DOHH2 (cell line): ENCODE measurements around the gene GMDS.

Experiments
- H3F3A ChIP-seq: fragments of 200-600 bp; sonication (generic), shearing (Covaris generic); 2 replicates; pipeline ENCODE4 v1.6.0; 2016; ENCODE audit warnings: antibody characterized with exemption, mild to moderate bottlenecking; ENCODE audit not compliant: control insufficient read depth, insufficient read depth
- H3K27ac ChIP-seq: fragments of 200-600 bp; sonication (generic); 2 replicates; pipeline ENCODE4 v1.5.1; 2014; ENCODE audit warnings: low read depth, mild to moderate bottlenecking, low read length, moderate library complexity
- H3K27me3 ChIP-seq: fragments of 200-600 bp; sonication (generic); 2 replicates; pipeline ENCODE4 v1.6.1; 2014; ENCODE audit warnings: mild to moderate bottlenecking, low read length, mixed read lengths; ENCODE audit not compliant: control insufficient read depth
- H3K36me3 ChIP-seq: fragments of 200-600 bp; sonication (generic); 2 replicates; pipeline ENCODE4 v1.6.1; 2014; ENCODE audit warnings: mild to moderate bottlenecking, low read length, moderate library complexity, mixed read lengths; ENCODE audit not compliant: control insufficient read depth
- H3K4me1 ChIP-seq: fragments of 200-600 bp; sonication (generic); 2 replicates; pipeline ENCODE4 v1.6.1; 2014; ENCODE audit warnings: mild to moderate bottlenecking, low read length, mixed read lengths; ENCODE audit not compliant: control insufficient read depth
- H3K4me2 ChIP-seq: fragments of 200-600 bp; sonication (generic); 2 replicates; pipeline ENCODE4 v1.6.0; 2014; ENCODE audit warnings: mild to moderate bottlenecking, low read length, moderate library complexity
- H3K4me3 ChIP-seq: fragments of 200-600 bp; sonication (generic); 2 replicates; pipeline ENCODE4 v1.5.1; 2014; ENCODE audit warnings: mild to moderate bottlenecking, low read length, mixed read lengths
- H3K79me2 ChIP-seq: fragments of 200-600 bp; sonication (generic); 2 replicates; pipeline ENCODE4 v1.6.1; 2014; ENCODE audit warnings: mild to moderate bottlenecking, low read length, mixed read lengths; ENCODE audit not compliant: control insufficient read depth
- H3K9me2 ChIP-seq: fragments of 200-600 bp; sonication (generic); replicated peaks from 2 replicates; pipeline ENCODE4 v1.6.1; 2014; ENCODE audit warnings: mild to moderate bottlenecking, low read length, mixed read lengths; ENCODE audit not compliant: control insufficient read depth
- H3K9me3 ChIP-seq: fragments of 200-600 bp; sonication (generic); 2 replicates; pipeline ENCODE4 v1.6.1; 2014; ENCODE audit warnings: antibody characterized with exemption, low read length, mixed read lengths; ENCODE audit not compliant: control insufficient read depth, insufficient read depth
- H4K20me1 ChIP-seq: fragments of 200-600 bp; sonication (generic); 2 replicates; pipeline ENCODE4 v1.6.0; 2014; ENCODE audit warnings: low read depth, mild to moderate bottlenecking, antibody characterized with exemption, low read length, moderate library complexity; ENCODE audit not compliant: control insufficient read depth, insufficient read depth
- EZH2phosphoT487 ChIP-seq: fragments of 200-600 bp; sonication (generic); IDR thresholded peaks from 2 replicates; pipeline ENCODE4 v1.6.1; 2017; ENCODE audit warnings: borderline replicate concordance, mild to moderate bottlenecking, antibody characterized with exemption, low read length, moderate library complexity, mixed read lengths
- TF ChIP-seq, protein P1 (sequence below): fragments of 200-600 bp; sonication (generic); IDR thresholded peaks from one replicate; pipeline ENCODE4 v1.5.1; 2014; ENCODE audit warnings: antibody characterized with exemption, mild to moderate bottlenecking, low read depth, low read length; ENCODE audit not compliant: poor library complexity, severe bottlenecking

The GMDS gene

DNA sequence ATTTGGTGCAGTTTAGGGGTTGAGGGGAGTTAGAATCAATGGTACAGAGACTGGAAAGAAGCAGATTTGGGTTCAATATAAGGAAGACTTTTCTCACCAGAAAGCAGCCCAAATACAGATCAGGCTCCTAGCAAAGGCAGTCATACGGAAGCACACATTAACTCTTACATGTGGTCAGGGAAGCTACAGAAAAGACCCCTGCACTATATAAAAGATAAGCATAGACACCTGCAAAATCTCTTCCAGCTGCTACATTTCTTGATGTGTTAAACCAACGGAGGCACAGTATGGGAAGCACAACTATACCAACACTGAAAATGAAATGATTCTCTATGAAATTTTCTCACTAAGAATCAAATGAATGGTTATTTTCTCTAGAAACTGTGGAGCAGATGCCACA is 150.8 kb downstream of the GMDS start:
- Histone ChIP-seq H3K27me3 (no peaks in the 10 kb centered on the region), H3K79me2 (no peaks in the 10 kb centered on the region), H4K20me1 (no peaks in the 10 kb centered on the region), H3K27ac (no peak overlapping the region), H3K4me2 (no peak overlapping the region), H3F3A (no peaks in the 10 kb centered on the region), H3K9me2 (no peaks in the 10 kb centered on the region), H3K4me3 (no peak overlapping the region), H3K4me1 (no peaks in the 10 kb centered on the region), H3K36me3 (no peaks in the 10 kb centered on the region), H3K9me3 (no peaks in the 10 kb centered on the region)
- no peak for TF ChIP-seq EZH2phosphoT487
- TF ChIP-seq, protein P1, sequence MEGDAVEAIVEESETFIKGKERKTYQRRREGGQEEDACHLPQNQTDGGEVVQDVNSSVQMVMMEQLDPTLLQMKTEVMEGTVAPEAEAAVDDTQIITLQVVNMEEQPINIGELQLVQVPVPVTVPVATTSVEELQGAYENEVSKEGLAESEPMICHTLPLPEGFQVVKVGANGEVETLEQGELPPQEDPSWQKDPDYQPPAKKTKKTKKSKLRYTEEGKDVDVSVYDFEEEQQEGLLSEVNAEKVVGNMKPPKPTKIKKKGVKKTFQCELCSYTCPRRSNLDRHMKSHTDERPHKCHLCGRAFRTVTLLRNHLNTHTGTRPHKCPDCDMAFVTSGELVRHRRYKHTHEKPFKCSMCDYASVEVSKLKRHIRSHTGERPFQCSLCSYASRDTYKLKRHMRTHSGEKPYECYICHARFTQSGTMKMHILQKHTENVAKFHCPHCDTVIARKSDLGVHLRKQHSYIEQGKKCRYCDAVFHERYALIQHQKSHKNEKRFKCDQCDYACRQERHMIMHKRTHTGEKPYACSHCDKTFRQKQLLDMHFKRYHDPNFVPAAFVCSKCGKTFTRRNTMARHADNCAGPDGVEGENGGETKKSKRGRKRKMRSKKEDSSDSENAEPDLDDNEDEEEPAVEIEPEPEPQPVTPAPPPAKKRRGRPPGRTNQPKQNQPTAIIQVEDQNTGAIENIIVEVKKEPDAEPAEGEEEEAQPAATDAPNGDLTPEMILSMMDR, result no peak

DNA sequence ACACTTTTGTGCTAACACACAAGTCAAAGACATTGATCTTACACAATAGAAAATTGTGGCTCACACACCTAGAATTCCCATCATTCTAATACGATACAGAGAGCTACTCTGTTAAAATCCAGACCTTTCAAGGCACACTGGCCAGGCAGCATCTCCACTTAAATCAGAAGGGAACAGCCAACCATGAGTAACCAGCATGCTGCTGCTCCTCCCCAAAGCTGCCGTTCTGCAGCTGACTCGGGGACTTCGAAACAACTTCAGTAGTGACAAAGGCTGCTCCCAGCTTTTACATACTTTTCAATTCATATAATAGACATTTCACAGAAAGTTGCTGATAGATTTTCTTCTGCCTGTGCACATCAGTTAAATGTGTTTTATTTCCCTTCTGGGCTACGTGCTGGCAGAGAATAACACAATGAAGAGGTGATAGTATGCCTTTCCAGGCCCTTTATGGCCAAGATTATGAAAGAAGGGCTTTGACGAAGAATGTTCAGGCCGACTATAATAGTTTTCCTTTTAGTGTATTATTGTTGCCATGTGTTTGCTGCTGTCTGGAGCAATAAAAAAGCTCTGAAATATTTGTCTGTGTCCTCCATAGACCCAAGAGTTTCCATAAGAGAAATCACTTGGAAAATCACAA is 159.0 kb downstream of the GMDS start:
- Histone ChIP-seq H3K27ac (no peak overlapping the region), H3K36me3 (no peaks in the 10 kb centered on the region), H3F3A (no peaks in the 10 kb centered on the region), H3K4me2 (no peak overlapping the region), H3K4me1 (no peaks in the 10 kb centered on the region), H3K9me3 (no peaks in the 10 kb centered on the region), H4K20me1 (no peaks in the 10 kb centered on the region), H3K27me3 (no peaks in the 10 kb centered on the region), H3K4me3 (no peak overlapping the region), H3K9me2 (no peaks in the 10 kb centered on the region), H3K79me2 (no peaks in the 10 kb centered on the region)
- TF ChIP-seq, protein P1, result no peak
- no peak for TF ChIP-seq EZH2phosphoT487

DNA sequence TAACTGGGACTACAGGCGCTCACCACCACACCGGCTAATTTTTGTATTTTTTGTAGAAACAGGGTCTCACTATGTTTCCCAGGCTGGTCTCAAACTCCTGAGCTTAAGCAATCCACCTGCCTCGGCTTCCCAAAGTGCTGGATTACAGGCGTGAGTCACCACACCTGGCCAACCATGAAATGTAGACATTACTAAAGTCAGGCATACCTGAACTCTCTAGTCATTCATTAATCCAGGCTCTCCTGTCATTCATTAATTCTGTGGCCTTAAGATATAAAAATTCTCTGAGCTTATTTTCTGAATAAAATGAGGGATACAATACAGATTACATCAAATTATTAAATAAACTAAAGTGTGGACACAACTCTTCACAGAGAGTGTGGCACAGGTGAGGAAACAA is 159.7 kb downstream of the GMDS start:
- Histone ChIP-seq H3F3A (no peaks in the 10 kb centered on the region), H3K27me3 (no peaks in the 10 kb centered on the region), H3K36me3 (no peaks in the 10 kb centered on the region), H3K4me3 (no peak overlapping the region), H3K4me1 (no peaks in the 10 kb centered on the region), H3K4me2 (no peak overlapping the region), H3K9me2 (no peaks in the 10 kb centered on the region), H3K9me3 (no peaks in the 10 kb centered on the region), H3K79me2 (no peaks in the 10 kb centered on the region), H3K27ac (no peak overlapping the region), H4K20me1 (no peaks in the 10 kb centered on the region)
- TF ChIP-seq, protein P1, result no peak
- no peak for TF ChIP-seq EZH2phosphoT487
